Measurements from ENCODE around the gene TMEM30A.

Gene TMEM30A

GRCh38 chr6:75291744-75292143, 7.2 kb upstream of the TMEM30A start:
- DNase-seq (ENCODE audit: low read depth in 2 of 2), result no peak

- DNase-seq (ENCODE audit: low read depth in 2 of 2), result no peak
Observed at GRCh38 chr6:75291331-75291730, 6.7 kb upstream of the TMEM30A start.

- no peak for DNase-seq (ENCODE audit: low read depth in 2 of 2)
Observed at GRCh38 chr6:75290136-75290945, 5.7 kb upstream of the TMEM30A start.

GRCh38 chr6:75288023-75288422, 3.4 kb upstream of the TMEM30A start:
- DNase-seq (ENCODE audit: low read depth in 2 of 2), result no peak

- no peak for DNase-seq (ENCODE audit: low read depth in 2 of 2)
Observed at GRCh38 chr6:75287424-75287823, 2.8 kb upstream of the TMEM30A start.

- DNase-seq (ENCODE audit: low read depth in 2 of 2), result no peak
Observed at GRCh38 chr6:75286955-75287354, 2.4 kb upstream of the TMEM30A start.

- DNase-seq (ENCODE audit: low read depth in 2 of 2), result no peak
Observed at GRCh38 chr6:75285283-75285639, 669 bp upstream of the TMEM30A start.

- DNase-seq (ENCODE audit: low read depth in 2 of 2), result peak in 1 of 2 donors; percentile 1
Observed at GRCh38 chr6:75283907-75284631, 523 bp downstream of the TMEM30A start.

GRCh38 chr6:75282706-75283105, 1.9 kb downstream of the TMEM30A start:
- no peak for DNase-seq (ENCODE audit: low read depth in 2 of 2)

GRCh38 chr6:75281653-75282052, 2.9 kb downstream of the TMEM30A start:
- DNase-seq (ENCODE audit: low read depth in 2 of 2), result no peak

GRCh38 chr6:75280131-75280855, 4.3 kb downstream of the TMEM30A start:
- no peak for DNase-seq (ENCODE audit: low read depth in 2 of 2)

- DNase-seq (ENCODE audit: low read depth in 2 of 2), result no peak
Observed at GRCh38 chr6:75279418-75279817, 5.2 kb downstream of the TMEM30A start.

GRCh38 chr6:75278474-75279077, 6.0 kb downstream of the TMEM30A start:
- no peak for DNase-seq (ENCODE audit: low read depth in 2 of 2)

GRCh38 chr6:75275067-75275466, 9.5 kb downstream of the TMEM30A start:
- no peak for DNase-seq (ENCODE audit: low read depth in 2 of 2)

- DNase-seq (ENCODE audit: low read depth in 2 of 2), result no peak
Observed at GRCh38 chr6:75273009-75273408, 11.6 kb downstream of the TMEM30A start.

GRCh38 chr6:75272145-75272840, 12.3 kb downstream of the TMEM30A start:
- no peak for DNase-seq (ENCODE audit: low read depth in 2 of 2)

GRCh38 chr6:75268988-75269354, 15.6 kb downstream of the TMEM30A start:
- no peak for DNase-seq (ENCODE audit: low read depth in 2 of 2)

- no peak for DNase-seq (ENCODE audit: low read depth in 2 of 2)
Observed at GRCh38 chr6:75268121-75268987, 16.2 kb downstream of the TMEM30A start.

- DNase-seq (ENCODE audit: low read depth in 2 of 2), result no peak
Observed at GRCh38 chr6:75267461-75267860, 17.1 kb downstream of the TMEM30A start.

GRCh38 chr6:75266716-75267291, 17.8 kb downstream of the TMEM30A start:
- DNase-seq (ENCODE audit: low read depth in 2 of 2), result no peak

Measured in stimulated activated CD8-positive, alpha-beta memory T cell treated with anti-CD3 and anti-CD28 coated beads, Interleukin-15, amount 100 ng/mL, for 4 hours (primary cell).